ENCODE data around the gene CAMK2N2. TPM values are rescaled to one million over a fixed set of nuclear protein-coding genes. Genes with fewer than 3 reads are reported as not detected.

The CAMK2N2 gene
- total RNA-seq, 2 donors from 2014 or later: 0.33 to 1.8 TPM

DNA sequence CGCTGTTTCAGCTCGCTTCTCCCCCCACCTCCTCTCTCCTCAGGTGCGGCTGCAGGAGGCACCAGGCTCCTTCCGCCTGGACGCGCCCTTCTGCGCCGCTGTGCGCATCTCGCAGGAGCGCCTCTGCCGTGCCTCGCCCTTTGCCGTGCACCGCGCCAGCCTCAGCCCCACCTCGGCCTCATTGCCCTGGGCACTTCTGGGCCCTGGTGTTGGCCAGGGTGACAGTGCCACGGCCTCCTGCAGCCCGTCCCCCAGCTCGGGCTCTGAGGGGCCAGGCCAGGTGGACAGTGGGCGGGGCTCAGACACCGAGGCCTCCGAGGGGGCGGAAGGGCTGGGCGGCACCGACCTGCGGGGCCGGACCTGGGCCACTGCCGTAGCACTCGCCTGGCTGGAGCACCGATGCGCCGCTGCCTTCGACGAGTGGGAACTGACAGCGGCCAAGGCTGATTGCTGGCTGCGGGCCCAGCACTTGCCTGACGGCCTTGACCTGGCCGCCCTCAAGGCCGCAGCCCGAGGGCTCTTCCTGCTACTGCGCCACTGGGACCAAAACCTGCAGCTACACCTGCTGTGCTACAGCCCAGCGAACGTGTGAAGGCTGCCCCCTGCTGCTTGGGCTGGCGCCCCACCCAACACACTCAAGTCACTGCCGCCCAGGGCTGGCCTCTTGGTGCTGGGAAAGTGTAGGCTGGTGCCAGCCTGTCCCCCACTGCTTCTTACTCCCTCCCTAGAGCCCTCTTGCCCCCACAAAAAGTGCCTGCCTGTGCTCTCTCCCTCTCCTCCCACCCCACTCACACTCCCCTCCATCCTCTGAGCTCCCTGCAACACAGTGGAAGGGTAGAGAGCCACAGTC is 19.7 kb downstream of the CAMK2N2 start:
- H3K27me3 Mint-ChIP-seq (ENCODE audit: insufficient read depth): peaks cover 27% of the 10 kb centered on the region
- Histone ChIP-seq H3K9ac (ENCODE audit: extremely low read depth, low read length, poor library complexity, severe bottlenecking) (no peak overlapping the region), H3K4me3 (ENCODE audit: low read length) (no peak overlapping the region), H3K27me3 (ENCODE audit: control insufficient read depth, insufficient read depth, low read length, poor library complexity, severe bottlenecking) (peaks cover 10% of the 10 kb centered on the region), H3K4me1 (ENCODE audit: control insufficient read depth, insufficient read depth, low read length) (no peaks in the 10 kb centered on the region), H3K27ac (ENCODE audit: low read depth, low read length) (no peak overlapping the region), H3K9me3 (ENCODE audit: control insufficient read depth, low read length) (no peaks in the 10 kb centered on the region), H3K36me3 (ENCODE audit: control insufficient read depth, insufficient read depth, low read length) (peaks cover 26% of the 10 kb centered on the region)
- no peak overlapping the region for H3K27ac Mint-ChIP-seq
- peak; percentile 73 for DNase-seq
- WGBS, 2 experiments (ENCODE audit: insufficient coverage in 1 of 2, insufficient read length in 1 of 2): 76 to 89% methylated on average over 35 to 46 of the region's 46 CpGs
- H3K9me3 Mint-ChIP-seq: no peaks in the 10 kb centered on the region
- TF ChIP-seq, protein P1, sequence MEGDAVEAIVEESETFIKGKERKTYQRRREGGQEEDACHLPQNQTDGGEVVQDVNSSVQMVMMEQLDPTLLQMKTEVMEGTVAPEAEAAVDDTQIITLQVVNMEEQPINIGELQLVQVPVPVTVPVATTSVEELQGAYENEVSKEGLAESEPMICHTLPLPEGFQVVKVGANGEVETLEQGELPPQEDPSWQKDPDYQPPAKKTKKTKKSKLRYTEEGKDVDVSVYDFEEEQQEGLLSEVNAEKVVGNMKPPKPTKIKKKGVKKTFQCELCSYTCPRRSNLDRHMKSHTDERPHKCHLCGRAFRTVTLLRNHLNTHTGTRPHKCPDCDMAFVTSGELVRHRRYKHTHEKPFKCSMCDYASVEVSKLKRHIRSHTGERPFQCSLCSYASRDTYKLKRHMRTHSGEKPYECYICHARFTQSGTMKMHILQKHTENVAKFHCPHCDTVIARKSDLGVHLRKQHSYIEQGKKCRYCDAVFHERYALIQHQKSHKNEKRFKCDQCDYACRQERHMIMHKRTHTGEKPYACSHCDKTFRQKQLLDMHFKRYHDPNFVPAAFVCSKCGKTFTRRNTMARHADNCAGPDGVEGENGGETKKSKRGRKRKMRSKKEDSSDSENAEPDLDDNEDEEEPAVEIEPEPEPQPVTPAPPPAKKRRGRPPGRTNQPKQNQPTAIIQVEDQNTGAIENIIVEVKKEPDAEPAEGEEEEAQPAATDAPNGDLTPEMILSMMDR (conservative IDR thresholded peaks at IDR 0.05): peak; percentile 46
- no peaks in the 10 kb centered on the region for H3K4me1 Mint-ChIP-seq
- H3K36me3 Mint-ChIP-seq (ENCODE audit: low read depth): peaks cover 22% of the 10 kb centered on the region
- H3K4me3 Mint-ChIP-seq: no peak overlapping the region

GRCh38 chr3:184241141-184241446 is 20.3 kb downstream of the CAMK2N2 start:
- no peaks in the 10 kb centered on the region for H3K9me3 ChIP-seq (ENCODE audit: control insufficient read depth, low read length)
- H3K9me3 Mint-ChIP-seq: no peaks in the 10 kb centered on the region
- H3K27ac ChIP-seq (ENCODE audit: low read depth, low read length): no peak overlapping the region
- peaks cover 10% of the 10 kb centered on the region for H3K27me3 ChIP-seq (ENCODE audit: control insufficient read depth, insufficient read depth, low read length, poor library complexity, severe bottlenecking)
- peaks cover 2% of the 10 kb centered on the region for H3K4me1 Mint-ChIP-seq
- no peak for DNase-seq
- H3K36me3 ChIP-seq (ENCODE audit: control insufficient read depth, insufficient read depth, low read length): peaks cover 26% of the 10 kb centered on the region
- WGBS, 2 experiments (ENCODE audit: insufficient coverage in 1 of 2, insufficient read length in 1 of 2): 84 to 100% methylated on average over 5 to 17 of the region's 17 CpGs
- TF ChIP-seq, protein P1 (conservative IDR thresholded peaks at IDR 0.05): no peak
- H3K4me3 Mint-ChIP-seq: no peak overlapping the region
- H3K36me3 Mint-ChIP-seq (ENCODE audit: low read depth): peaks cover 22% of the 10 kb centered on the region
- H3K27ac Mint-ChIP-seq: no peak overlapping the region
- no peak overlapping the region for H3K9ac ChIP-seq (ENCODE audit: extremely low read depth, low read length, poor library complexity, severe bottlenecking)
- no peak overlapping the region for H3K4me3 ChIP-seq (ENCODE audit: low read length)
- H3K4me1 ChIP-seq (ENCODE audit: control insufficient read depth, insufficient read depth, low read length): no peaks in the 10 kb centered on the region
- peaks cover 27% of the 10 kb centered on the region for H3K27me3 Mint-ChIP-seq (ENCODE audit: insufficient read depth)

DNA sequence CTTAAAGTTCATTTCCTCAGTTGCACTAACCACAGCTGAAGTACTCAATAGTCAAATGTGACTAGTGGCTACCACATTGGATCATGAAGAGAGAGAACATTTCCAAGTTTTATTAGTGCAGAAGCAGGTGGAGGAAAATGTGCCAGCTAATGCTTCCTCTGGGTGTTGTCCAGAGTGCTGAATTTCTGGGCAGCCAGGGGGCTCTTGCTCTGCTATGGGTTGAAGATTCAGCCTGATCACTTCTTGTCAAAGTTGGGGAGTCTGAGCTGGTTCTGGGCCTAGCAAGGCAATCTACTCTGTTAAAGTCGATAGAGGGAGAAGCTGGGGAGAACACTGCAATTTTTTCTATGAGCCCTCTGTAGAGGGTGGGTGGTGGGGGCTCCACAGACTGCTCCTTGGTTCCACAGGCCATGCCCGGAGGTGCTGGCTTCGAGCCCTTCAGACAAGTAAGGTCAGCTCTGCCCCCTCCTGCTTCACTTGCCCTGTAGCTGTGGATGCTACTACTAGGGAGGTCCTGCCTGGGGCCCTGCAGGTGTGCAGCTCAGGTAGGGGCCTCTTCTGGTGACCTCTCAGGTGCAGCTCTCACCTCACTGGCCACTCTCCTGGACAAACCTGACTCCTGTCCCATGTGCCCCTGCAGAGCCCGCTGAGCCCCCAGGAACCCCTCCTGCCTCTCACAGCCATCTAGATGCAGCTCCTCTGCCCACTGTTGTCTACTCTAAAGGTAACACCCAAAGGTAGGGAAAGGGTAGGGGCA is 20.8 kb downstream of the CAMK2N2 start:
- Histone ChIP-seq H3K4me3 (ENCODE audit: low read length) (no peak overlapping the region), H3K27ac (ENCODE audit: low read depth, low read length) (no peak overlapping the region), H3K4me1 (ENCODE audit: control insufficient read depth, insufficient read depth, low read length) (peaks cover 3% of the 10 kb centered on the region), H3K27me3 (ENCODE audit: control insufficient read depth, insufficient read depth, low read length, poor library complexity, severe bottlenecking) (peaks cover 11% of the 10 kb centered on the region), H3K9me3 (ENCODE audit: control insufficient read depth, low read length) (no peaks in the 10 kb centered on the region), H3K36me3 (ENCODE audit: control insufficient read depth, insufficient read depth, low read length) (peaks cover 24% of the 10 kb centered on the region), H3K9ac (ENCODE audit: extremely low read depth, low read length, poor library complexity, severe bottlenecking) (no peak overlapping the region)
- Mint-ChIP-seq H3K4me1 (peaks cover 7% of the 10 kb centered on the region), H3K36me3 (ENCODE audit: low read depth) (peaks cover 22% of the 10 kb centered on the region), H3K27ac (no peak overlapping the region), H3K4me3 (no peak overlapping the region), H3K9me3 (no peaks in the 10 kb centered on the region), H3K27me3 (ENCODE audit: insufficient read depth) (peaks cover 29% of the 10 kb centered on the region)
- peak; percentile 81 for DNase-seq
- TF ChIP-seq, protein P1 (conservative IDR thresholded peaks at IDR 0.05): no peak
- WGBS, 2 experiments (ENCODE audit: insufficient coverage in 1 of 2, insufficient read length in 1 of 2): 88 to 90% methylated on average over 2 to 4 of the region's 4 CpGs
